Left kidney (tissue), 2 donors: ENCODE measurements around the gene C4A. TPM values are rescaled to one million over a fixed set of nuclear protein-coding genes. Genes with fewer than 3 reads are reported as not detected.
"Not testable (repeated sequence)": the region's sequence is repeated elsewhere in the genome, so short reads cannot be mapped to it uniquely, and the experiment has no call there.

ENCODE experiments used
- DNase-seq: peaks from one replicate; pipeline ENCODE4 v3.0.0-alpha.2; 2013
- polyA plus RNA-seq: library from polyadenylated mRNA; unstranded; fragments of 120-200 nt; gene quantifications from one replicate; pipeline ENCODE4 v1.2.1, GENCODE V29; 2013; ENCODE audit not compliant: insufficient read length

The C4A gene
- polyA plus RNA-seq, 1 donor = 17.0 TPM

GRCh38 chr6:31979238-31979898 lies 2.5 kb upstream of the C4A start:
- DNase-seq = no peak

- not testable (repeated sequence) for DNase-seq
Measured at GRCh38 chr6:31980195-31980876, 1.5 kb upstream of the C4A start.

- DNase-seq = not testable (repeated sequence)
Measured at GRCh38 chr6:31980998-31981397, 859 bp upstream of the C4A start.

- not testable (repeated sequence) for DNase-seq
Measured at GRCh38 chr6:31989363-31989762, 7.5 kb downstream of the C4A start.

GRCh38 chr6:31994421-31994820 lies 12.6 kb downstream of the C4A start:
- DNase-seq = not testable (repeated sequence)

GRCh38 chr6:31996385-31996784 lies 14.5 kb downstream of the C4A start:
- DNase-seq = not testable (repeated sequence)

GRCh38 chr6:32002546-32003268 lies 20.9 kb downstream of the C4A start:
- not testable (repeated sequence) for DNase-seq

GRCh38 chr6:32003301-32003700 lies 21.4 kb downstream of the C4A start:
- DNase-seq = not testable (repeated sequence)

- DNase-seq = not testable (repeated sequence)
Measured at GRCh38 chr6:32004393-32004792, 22.5 kb downstream of the C4A start.

GRCh38 chr6:32004864-32005537 lies 23.1 kb downstream of the C4A start:
- not testable (repeated sequence) for DNase-seq

- not testable (repeated sequence) for DNase-seq
Measured at GRCh38 chr6:32005538-32005880, 23.7 kb downstream of the C4A start.

GRCh38 chr6:32005991-32006529 lies 24.2 kb downstream of the C4A start:
- not testable (repeated sequence) for DNase-seq

GRCh38 chr6:32007086-32007485 lies 25.2 kb downstream of the C4A start:
- not testable (repeated sequence) for DNase-seq

GRCh38 chr6:32008037-32008436 lies 26.2 kb downstream of the C4A start:
- DNase-seq = not testable (repeated sequence)

- DNase-seq = not testable (repeated sequence)
Measured at GRCh38 chr6:32008616-32009015, 26.8 kb downstream of the C4A start.

GRCh38 chr6:32009537-32009936 lies 27.7 kb downstream of the C4A start:
- not testable (repeated sequence) for DNase-seq

GRCh38 chr6:32010856-32011530 lies 29.1 kb downstream of the C4A start:
- not testable (repeated sequence) for DNase-seq

- not testable (repeated sequence) for DNase-seq
Measured at GRCh38 chr6:32012941-32013617, 31.2 kb downstream of the C4A start.

- not testable (repeated sequence) for DNase-seq
Measured at GRCh38 chr6:32013738-32014137, 31.9 kb downstream of the C4A start.

GRCh38 chr6:32014547-32014946 lies 32.7 kb downstream of the C4A start, which contains the start of gene C4B:
TSS of gene C4B (plus strand) at chr6:32014795. CDS start at chr6:32014846, 51 bp downstream.
- DNase-seq = not testable (repeated sequence)

- DNase-seq = not testable (repeated sequence)
Measured at GRCh38 chr6:32022100-32022499, 40.2 kb downstream of the C4A start.
